Measurements from ENCODE around the gene KRTAP20-4.

KRTAP20-4 gene

GRCh38 chr21:30634906-30635305, 14.5 kb downstream of the KRTAP20-4 start, which contains the start of gene KRTAP20-2:
Gene KRTAP20-2, plus strand, starts transcription at chr21:30635206. Its CDS starts 58 bp downstream, at chr21:30635264.
- TF ChIP-seq, protein P1, sequence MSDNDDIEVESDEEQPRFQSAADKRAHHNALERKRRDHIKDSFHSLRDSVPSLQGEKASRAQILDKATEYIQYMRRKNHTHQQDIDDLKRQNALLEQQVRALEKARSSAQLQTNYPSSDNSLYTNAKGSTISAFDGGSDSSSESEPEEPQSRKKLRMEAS (IDR thresholded peaks at IDR 0.05): no peak
- TF ChIP-seq FOXM1 (IDR thresholded peaks at IDR 0.05; ENCODE audit: borderline replicate concordance, low read depth) (no peak), EP300 (IDR thresholded peaks at IDR 0.05; ENCODE audit: borderline replicate concordance) (no peak), TCF12 (IDR thresholded peaks at IDR 0.05; ENCODE audit: low read depth) (no peak), EGR1 (IDR thresholded peaks at IDR 0.05) (no peak), ZBTB7A (IDR thresholded peaks at IDR 0.05; ENCODE audit: low read depth) (no peak)

DNA sequence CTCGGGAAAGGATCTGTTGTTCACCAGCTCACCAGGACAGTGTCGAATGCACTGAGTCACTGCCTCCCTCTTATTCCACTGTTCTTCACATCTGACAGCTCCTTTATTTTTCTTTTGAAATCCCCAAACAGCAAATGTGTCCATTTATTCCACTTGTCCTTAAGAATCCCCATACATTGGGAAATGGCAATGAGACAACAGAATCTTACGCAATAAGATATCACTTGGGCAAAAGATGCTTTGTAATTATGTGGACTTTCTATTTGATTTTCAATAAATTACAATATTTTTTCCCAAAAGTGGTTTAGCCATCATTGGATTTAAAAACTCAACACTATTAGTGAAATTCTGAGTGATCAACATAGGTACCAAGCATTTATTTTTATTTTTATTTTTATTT, 18.3 kb downstream of the KRTAP20-4 start:
- TF ChIP-seq YY1 (IDR thresholded peaks at IDR 0.05; ENCODE audit: low read depth) (no peak), TCF12 (IDR thresholded peaks at IDR 0.05; ENCODE audit: low read depth) (no peak), CEBPB (IDR thresholded peaks at IDR 0.05) (no peak)

DNA sequence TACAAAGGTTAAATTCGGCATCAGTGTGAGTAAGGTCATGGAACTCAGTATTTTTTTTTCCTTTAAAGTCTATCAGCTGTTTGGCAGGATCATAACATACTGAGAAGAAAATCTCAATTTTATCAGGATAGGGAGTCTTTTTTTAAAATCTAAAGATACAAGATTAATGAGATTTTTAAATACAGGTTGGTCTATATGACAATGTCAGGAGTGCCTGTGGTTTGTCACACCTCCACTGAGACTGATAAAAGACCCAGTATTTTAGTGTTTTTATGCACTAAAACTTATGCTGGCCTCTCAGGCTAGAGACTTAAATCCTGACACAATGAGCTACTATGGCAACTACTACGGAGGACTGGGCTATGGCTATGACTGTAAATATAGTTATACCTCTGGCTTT, 22.1 kb downstream of the KRTAP20-4 start, which contains the start of gene KRTAP20-3:
Gene KRTAP20-3 (plus strand): TSS at position 301 of the 400 bp plus-strand sequence.
- TF ChIP-seq TCF12 (IDR thresholded peaks at IDR 0.05; ENCODE audit: low read depth) (no peak), NFIC (IDR thresholded peaks at IDR 0.05) (no peak), CREB1 (IDR thresholded peaks at IDR 0.05; ENCODE audit: low read depth) (no peak), TAF1 (IDR thresholded peaks at IDR 0.05; ENCODE audit: low read depth) (no peak), EP300 (IDR thresholded peaks at IDR 0.05; ENCODE audit: borderline replicate concordance) (no peak), FOXM1 (IDR thresholded peaks at IDR 0.05; ENCODE audit: borderline replicate concordance, low read depth) (no peak), YY1 (IDR thresholded peaks at IDR 0.05; ENCODE audit: low read depth) (no peak), RAD21 (IDR thresholded peaks at IDR 0.05; ENCODE audit: low read depth) (no peak), TEAD4 (IDR thresholded peaks at IDR 0.05) (no peak), CEBPB (IDR thresholded peaks at IDR 0.05) (no peak), ZBTB7A (IDR thresholded peaks at IDR 0.05; ENCODE audit: low read depth) (no peak), EGR1 (IDR thresholded peaks at IDR 0.05) (no peak)
- TF ChIP-seq, protein P2, sequence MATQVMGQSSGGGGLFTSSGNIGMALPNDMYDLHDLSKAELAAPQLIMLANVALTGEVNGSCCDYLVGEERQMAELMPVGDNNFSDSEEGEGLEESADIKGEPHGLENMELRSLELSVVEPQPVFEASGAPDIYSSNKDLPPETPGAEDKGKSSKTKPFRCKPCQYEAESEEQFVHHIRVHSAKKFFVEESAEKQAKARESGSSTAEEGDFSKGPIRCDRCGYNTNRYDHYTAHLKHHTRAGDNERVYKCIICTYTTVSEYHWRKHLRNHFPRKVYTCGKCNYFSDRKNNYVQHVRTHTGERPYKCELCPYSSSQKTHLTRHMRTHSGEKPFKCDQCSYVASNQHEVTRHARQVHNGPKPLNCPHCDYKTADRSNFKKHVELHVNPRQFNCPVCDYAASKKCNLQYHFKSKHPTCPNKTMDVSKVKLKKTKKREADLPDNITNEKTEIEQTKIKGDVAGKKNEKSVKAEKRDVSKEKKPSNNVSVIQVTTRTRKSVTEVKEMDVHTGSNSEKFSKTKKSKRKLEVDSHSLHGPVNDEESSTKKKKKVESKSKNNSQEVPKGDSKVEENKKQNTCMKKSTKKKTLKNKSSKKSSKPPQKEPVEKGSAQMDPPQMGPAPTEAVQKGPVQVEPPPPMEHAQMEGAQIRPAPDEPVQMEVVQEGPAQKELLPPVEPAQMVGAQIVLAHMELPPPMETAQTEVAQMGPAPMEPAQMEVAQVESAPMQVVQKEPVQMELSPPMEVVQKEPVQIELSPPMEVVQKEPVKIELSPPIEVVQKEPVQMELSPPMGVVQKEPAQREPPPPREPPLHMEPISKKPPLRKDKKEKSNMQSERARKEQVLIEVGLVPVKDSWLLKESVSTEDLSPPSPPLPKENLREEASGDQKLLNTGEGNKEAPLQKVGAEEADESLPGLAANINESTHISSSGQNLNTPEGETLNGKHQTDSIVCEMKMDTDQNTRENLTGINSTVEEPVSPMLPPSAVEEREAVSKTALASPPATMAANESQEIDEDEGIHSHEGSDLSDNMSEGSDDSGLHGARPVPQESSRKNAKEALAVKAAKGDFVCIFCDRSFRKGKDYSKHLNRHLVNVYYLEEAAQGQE (IDR thresholded peaks at IDR 0.05; ENCODE audit: low read depth): no peak
- TF ChIP-seq, protein P3, sequence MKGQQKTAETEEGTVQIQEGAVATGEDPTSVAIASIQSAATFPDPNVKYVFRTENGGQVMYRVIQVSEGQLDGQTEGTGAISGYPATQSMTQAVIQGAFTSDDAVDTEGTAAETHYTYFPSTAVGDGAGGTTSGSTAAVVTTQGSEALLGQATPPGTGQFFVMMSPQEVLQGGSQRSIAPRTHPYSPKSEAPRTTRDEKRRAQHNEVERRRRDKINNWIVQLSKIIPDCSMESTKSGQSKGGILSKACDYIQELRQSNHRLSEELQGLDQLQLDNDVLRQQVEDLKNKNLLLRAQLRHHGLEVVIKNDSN (IDR thresholded peaks at IDR 0.05): no peak
- TF ChIP-seq, protein P1 (IDR thresholded peaks at IDR 0.05): no peak

GRCh38 chr21:30646904-30647414, 26.5 kb downstream of the KRTAP20-4 start:
- TF ChIP-seq YY1 (IDR thresholded peaks at IDR 0.05; ENCODE audit: low read depth): no peak
- TF ChIP-seq NFIC (IDR thresholded peaks at IDR 0.05): no peak
- no peak for TF ChIP-seq TAF1 (IDR thresholded peaks at IDR 0.05; ENCODE audit: low read depth)
- no peak for TF ChIP-seq EGR1 (IDR thresholded peaks at IDR 0.05)
- TF ChIP-seq, protein P3 (IDR thresholded peaks at IDR 0.05): no peak

DNA sequence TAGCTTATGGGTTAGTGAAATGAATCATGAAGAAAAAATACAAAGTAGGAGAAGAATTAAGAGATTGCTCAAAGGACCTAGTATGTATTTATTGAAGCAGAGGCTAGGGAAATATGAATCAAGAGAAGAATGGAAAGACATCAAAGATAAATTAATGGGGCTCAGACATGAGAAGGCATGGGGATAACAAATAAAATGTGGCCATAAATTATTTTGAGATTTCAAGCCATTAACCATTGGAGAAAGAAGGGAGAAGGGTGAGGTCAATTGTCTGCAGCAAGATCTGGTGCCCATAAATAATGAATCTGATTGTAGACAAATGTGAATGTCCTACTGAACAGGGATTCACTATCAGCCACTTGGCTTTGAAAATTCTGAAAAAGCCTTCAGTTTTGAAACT, 32.5 kb downstream of the KRTAP20-4 start:
- TF ChIP-seq, protein P1 (IDR thresholded peaks at IDR 0.05): no peak
- no peak for TF ChIP-seq FOXM1 (IDR thresholded peaks at IDR 0.05; ENCODE audit: borderline replicate concordance, low read depth)
- TF ChIP-seq YY1 (IDR thresholded peaks at IDR 0.05; ENCODE audit: low read depth): no peak
- no peak for TF ChIP-seq CEBPB (IDR thresholded peaks at IDR 0.05)
- TF ChIP-seq CREB1 (IDR thresholded peaks at IDR 0.05; ENCODE audit: low read depth): no peak
- no peak for TF ChIP-seq EGR1 (IDR thresholded peaks at IDR 0.05)
- no peak for TF ChIP-seq TAF1 (IDR thresholded peaks at IDR 0.05; ENCODE audit: low read depth)
- TF ChIP-seq NFIC (IDR thresholded peaks at IDR 0.05): no peak
- TF ChIP-seq RAD21 (IDR thresholded peaks at IDR 0.05; ENCODE audit: low read depth): no peak
- TF ChIP-seq TEAD4 (IDR thresholded peaks at IDR 0.05): no peak
- TF ChIP-seq EP300 (IDR thresholded peaks at IDR 0.05; ENCODE audit: borderline replicate concordance): no peak
- no peak for TF ChIP-seq TCF12 (IDR thresholded peaks at IDR 0.05; ENCODE audit: low read depth)
- TF ChIP-seq ZBTB7A (IDR thresholded peaks at IDR 0.05; ENCODE audit: low read depth): no peak
- TF ChIP-seq, protein P2 (IDR thresholded peaks at IDR 0.05; ENCODE audit: low read depth): no peak
- TF ChIP-seq, protein P3 (IDR thresholded peaks at IDR 0.05): no peak

Data from Ishikawa (cell line).